ENCODE measurements around the gene PLP2.

Gene PLP2

GRCh38 chrX:49174723-49175122 lies 3.0 kb downstream of the PLP2 start:
- no peak overlapping the region for H3K4me3 ChIP-seq (ENCODE audit: control insufficient read depth, low read depth, low read length)
- no peak for TF ChIP-seq CTCF (conservative IDR thresholded peaks at IDR 0.05; ENCODE audit: control insufficient read depth, insufficient read depth, low read depth, low read length)
- no peak for DNase-seq (ENCODE audit: low read depth)

GRCh38 chrX:49175435-49176274 lies 4.0 kb downstream of the PLP2 start:
- no peak for DNase-seq (ENCODE audit: low read depth)
- no peak for TF ChIP-seq CTCF (conservative IDR thresholded peaks at IDR 0.05; ENCODE audit: control insufficient read depth, insufficient read depth, low read depth, low read length)
- H3K4me3 ChIP-seq (ENCODE audit: control insufficient read depth, low read depth, low read length): no peak overlapping the region

GRCh38 chrX:49176421-49177326 lies 5.0 kb downstream of the PLP2 start:
- H3K4me3 ChIP-seq (ENCODE audit: control insufficient read depth, low read depth, low read length): no peak overlapping the region
- DNase-seq (ENCODE audit: low read depth): no peak
- TF ChIP-seq CTCF (conservative IDR thresholded peaks at IDR 0.05; ENCODE audit: control insufficient read depth, insufficient read depth, low read depth, low read length): no peak

GRCh38 chrX:49177338-49177833 lies 5.7 kb downstream of the PLP2 start:
- no peak for TF ChIP-seq CTCF (conservative IDR thresholded peaks at IDR 0.05; ENCODE audit: control insufficient read depth, insufficient read depth, low read depth, low read length)
- H3K4me3 ChIP-seq (ENCODE audit: control insufficient read depth, low read depth, low read length): no peak overlapping the region
- DNase-seq (ENCODE audit: low read depth): no peak

- no peak for DNase-seq (ENCODE audit: low read depth)
- no peak for TF ChIP-seq CTCF (conservative IDR thresholded peaks at IDR 0.05; ENCODE audit: control insufficient read depth, insufficient read depth, low read depth, low read length)
- no peak overlapping the region for H3K4me3 ChIP-seq (ENCODE audit: control insufficient read depth, low read depth, low read length)
Observed at GRCh38 chrX:49177873-49178480, 6.3 kb downstream of the PLP2 start.

GRCh38 chrX:49178537-49178936 lies 6.8 kb downstream of the PLP2 start:
- no peak overlapping the region for H3K4me3 ChIP-seq (ENCODE audit: control insufficient read depth, low read depth, low read length)
- TF ChIP-seq CTCF (conservative IDR thresholded peaks at IDR 0.05; ENCODE audit: control insufficient read depth, insufficient read depth, low read depth, low read length): no peak

More at GRCh38 chrX:49178537-49178936, 6.8 kb downstream of the PLP2 start:
- DNase-seq (ENCODE audit: low read depth): no peak
